Measurements from ENCODE around the gene GBP3. TPM values are rescaled to one million over a fixed set of nuclear protein-coding genes. Genes with fewer than 3 reads are reported as not detected.
A peak's percentile ranks its signal among the peaks of the same experiment; 100 is the strongest.

GBP3 gene
- total RNA-seq, 4 donors from 2014 or later = 11.2 to 38.6 (median 20.5) TPM

DNA sequence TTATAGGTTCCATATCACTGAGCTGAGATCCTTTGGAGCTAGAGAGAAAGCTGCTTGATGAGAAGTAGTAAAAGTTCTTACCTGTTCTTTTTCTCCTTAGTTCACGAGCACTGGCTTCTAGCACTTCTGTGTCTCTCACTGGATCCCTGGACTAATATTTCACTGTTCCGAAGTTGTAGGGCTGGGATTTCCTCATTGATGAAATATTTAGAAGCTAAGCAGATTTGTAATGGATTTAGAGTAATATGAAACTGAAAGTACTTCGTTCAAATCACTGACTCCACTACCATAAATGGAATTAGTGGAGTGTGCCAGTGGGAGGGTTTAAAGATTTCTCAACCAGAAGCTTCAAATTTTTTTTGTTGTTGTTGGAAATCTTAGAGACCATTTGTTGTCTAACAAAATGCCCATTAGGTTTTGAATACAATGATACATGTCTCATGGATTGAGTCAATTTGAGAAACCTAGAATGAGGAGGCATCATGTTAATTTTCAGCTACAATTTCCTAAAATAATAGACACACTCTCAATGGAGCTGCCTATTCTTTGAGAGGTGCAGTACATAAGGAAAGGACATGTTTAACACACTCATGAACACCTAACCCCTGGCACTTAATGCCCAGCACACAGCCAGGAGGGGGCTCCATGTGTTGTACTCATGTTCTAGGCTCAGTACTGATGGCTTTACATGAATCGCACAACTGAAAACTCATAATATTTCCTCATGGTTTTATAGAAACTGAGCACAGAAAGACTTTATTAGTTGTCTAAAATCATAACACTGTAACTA, 42.6 kb upstream of the GBP3 start, which contains the start of gene GBP1:
Gene GBP1, minus strand, starts transcription at position 130 of the 790 bp plus-strand sequence. CDS start 1,974 bp downstream, outside the sequence.
- Histone ChIP-seq H3K4me1 (peaks cover 0 to 13% of the 10 kb centered on the region in 2 donors), H3K27me3 (no peaks in the 10 kb centered on the region), H3K9me3 (no peaks in the 10 kb centered on the region), H3K27ac (peak within 1 kb of the TSS; percentile 91 to 98), H3K36me3 (no peaks in the 10 kb centered on the region), H3K4me3 (peak within 1 kb of the TSS; percentile 49 to 53)
- DNase-seq = peak in 1 of 2 donors; percentile 66
- intact Hi-C loops (cut with DNase I; ENCODE audit: low total_unique reads) = no loop called here
- TF ChIP-seq, protein P1, sequence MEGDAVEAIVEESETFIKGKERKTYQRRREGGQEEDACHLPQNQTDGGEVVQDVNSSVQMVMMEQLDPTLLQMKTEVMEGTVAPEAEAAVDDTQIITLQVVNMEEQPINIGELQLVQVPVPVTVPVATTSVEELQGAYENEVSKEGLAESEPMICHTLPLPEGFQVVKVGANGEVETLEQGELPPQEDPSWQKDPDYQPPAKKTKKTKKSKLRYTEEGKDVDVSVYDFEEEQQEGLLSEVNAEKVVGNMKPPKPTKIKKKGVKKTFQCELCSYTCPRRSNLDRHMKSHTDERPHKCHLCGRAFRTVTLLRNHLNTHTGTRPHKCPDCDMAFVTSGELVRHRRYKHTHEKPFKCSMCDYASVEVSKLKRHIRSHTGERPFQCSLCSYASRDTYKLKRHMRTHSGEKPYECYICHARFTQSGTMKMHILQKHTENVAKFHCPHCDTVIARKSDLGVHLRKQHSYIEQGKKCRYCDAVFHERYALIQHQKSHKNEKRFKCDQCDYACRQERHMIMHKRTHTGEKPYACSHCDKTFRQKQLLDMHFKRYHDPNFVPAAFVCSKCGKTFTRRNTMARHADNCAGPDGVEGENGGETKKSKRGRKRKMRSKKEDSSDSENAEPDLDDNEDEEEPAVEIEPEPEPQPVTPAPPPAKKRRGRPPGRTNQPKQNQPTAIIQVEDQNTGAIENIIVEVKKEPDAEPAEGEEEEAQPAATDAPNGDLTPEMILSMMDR (IDR thresholded peaks at IDR 0.05) = no peak
- TF ChIP-seq POLR2A (IDR thresholded peaks at IDR 0.05) = peak; percentile 60 to 77

DNA sequence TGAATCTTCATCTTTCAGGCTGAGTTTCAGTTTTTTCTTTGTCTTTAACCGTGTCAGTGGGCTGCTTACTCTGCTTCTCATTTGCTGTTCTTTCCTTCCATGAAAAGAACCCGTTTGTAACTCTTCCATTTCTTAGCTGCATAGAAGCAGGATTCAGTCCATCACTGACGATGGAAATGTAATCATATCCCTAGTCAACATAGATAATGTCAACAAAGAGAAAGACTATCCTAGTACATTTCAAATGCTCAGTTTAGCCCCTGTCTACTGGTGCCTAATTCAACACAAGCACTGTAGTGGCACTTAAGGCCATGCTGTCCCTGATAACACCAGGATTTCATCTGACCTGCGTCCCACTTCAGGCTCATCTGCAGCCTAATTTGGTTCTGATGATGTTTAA, 42.0 kb upstream of the GBP3 start:
- TF ChIP-seq, protein P1 (IDR thresholded peaks at IDR 0.05) = no peak
- TF ChIP-seq POLR2A (IDR thresholded peaks at IDR 0.05) = no peak
- Histone ChIP-seq H3K4me3 (peak overlapping the region; percentile 49 to 53), H3K36me3 (no peaks in the 10 kb centered on the region), H3K4me1 (peaks cover 0 to 13% of the 10 kb centered on the region in 2 donors), H3K27me3 (no peaks in the 10 kb centered on the region), H3K27ac (peak overlapping the region; percentile 91 to 98), H3K9me3 (no peaks in the 10 kb centered on the region)
- intact Hi-C loops (cut with DNase I; ENCODE audit: low total_unique reads) = no loop called here
- DNase-seq = no peak

DNA sequence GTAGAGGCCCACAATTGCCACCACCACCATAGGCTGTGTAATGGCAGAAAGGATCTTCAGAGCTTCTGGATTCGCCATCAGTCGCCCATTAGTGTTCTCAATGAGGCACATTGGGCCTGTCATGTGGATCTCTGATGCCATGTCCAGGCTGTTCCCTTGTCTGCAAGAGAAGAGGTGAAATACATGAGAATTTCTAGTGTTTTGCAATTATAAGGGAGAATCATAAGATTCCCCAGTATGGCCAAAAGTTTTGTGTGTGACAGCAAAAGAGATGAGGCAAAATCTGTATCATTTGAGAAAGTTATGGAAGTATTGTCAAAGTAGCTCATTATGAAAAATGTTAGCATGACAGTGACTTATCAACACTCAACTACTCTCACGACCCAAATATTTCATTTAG, 40.4 kb upstream of the GBP3 start:
- TF ChIP-seq POLR2A (IDR thresholded peaks at IDR 0.05) = no peak
- TF ChIP-seq, protein P1 (IDR thresholded peaks at IDR 0.05) = no peak
- DNase-seq = no peak
- Histone ChIP-seq H3K4me1 (peaks cover 0 to 13% of the 10 kb centered on the region in 2 donors), H3K27me3 (no peaks in the 10 kb centered on the region), H3K4me3 (peak overlapping the region in 1 of 2 donors; percentile 49), H3K9me3 (no peaks in the 10 kb centered on the region), H3K36me3 (no peaks in the 10 kb centered on the region), H3K27ac (peak overlapping the region; percentile 91 to 98)
- intact Hi-C loops (cut with DNase I; ENCODE audit: low total_unique reads) = no loop called here

DNA sequence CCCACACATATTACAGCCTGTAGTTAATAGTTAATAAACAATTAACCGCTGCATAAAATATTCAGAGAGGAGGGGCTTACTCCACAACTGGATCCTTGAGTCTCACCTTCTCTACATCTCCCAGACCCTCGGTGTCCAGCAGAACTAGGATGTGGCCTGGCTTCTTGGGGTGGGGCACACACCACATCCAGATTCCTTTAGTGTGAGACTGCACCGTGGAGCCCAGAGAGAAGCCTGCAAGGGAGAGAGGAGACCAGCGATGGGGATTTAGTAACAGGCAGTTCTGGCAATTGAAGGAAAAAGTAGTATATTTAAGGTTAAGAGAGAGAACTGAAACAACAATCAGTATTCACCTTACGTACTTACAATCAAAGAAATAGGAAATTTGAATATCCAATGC, 37.4 kb upstream of the GBP3 start:
- H3K9me3 ChIP-seq = no peaks in the 10 kb centered on the region
- TF ChIP-seq POLR2A (IDR thresholded peaks at IDR 0.05) = no peak
- TF ChIP-seq, protein P1 (IDR thresholded peaks at IDR 0.05) = no peak
- no peaks in the 10 kb centered on the region for H3K36me3 ChIP-seq
- H3K27ac ChIP-seq = no peak overlapping the region
- DNase-seq = no peak
- intact Hi-C loops (cut with DNase I; ENCODE audit: low total_unique reads) = no loop called here
- H3K27me3 ChIP-seq = no peaks in the 10 kb centered on the region
- H3K4me1 ChIP-seq = peaks cover 0 to 13% of the 10 kb centered on the region in 2 donors
- no peak overlapping the region for H3K4me3 ChIP-seq

DNA sequence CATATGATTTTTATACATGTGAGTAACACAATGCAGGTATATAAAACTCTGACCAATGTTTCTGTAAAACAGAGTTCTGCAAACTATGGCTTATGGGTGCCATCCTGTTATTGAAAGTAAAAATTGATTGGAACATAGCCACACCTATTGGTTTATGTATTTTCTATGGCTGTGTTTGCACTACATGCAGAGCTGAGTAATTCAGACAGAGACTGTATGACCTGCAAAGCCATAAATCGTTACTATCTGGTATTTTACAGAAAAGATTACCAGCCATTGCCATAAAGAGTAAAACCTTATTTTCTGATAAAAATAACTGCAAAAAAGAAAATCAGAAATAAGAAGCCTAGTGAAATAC, 29.3 kb upstream of the GBP3 start:
- Histone ChIP-seq H3K27me3 (no peaks in the 10 kb centered on the region), H3K4me1 (no peaks in the 10 kb centered on the region), H3K4me3 (no peak overlapping the region), H3K27ac (no peak overlapping the region), H3K36me3 (no peaks in the 10 kb centered on the region), H3K9me3 (no peaks in the 10 kb centered on the region)
- intact Hi-C loops (cut with DNase I; ENCODE audit: low total_unique reads) = no loop called here
- DNase-seq = no peak
- TF ChIP-seq, protein P1 (IDR thresholded peaks at IDR 0.05) = no peak
- no peak for TF ChIP-seq POLR2A (IDR thresholded peaks at IDR 0.05)
